LHCN-M2 (cell line): Measurements from ENCODE around the gene RAI14. TPM values are rescaled to one million over a fixed set of nuclear protein-coding genes. Genes with fewer than 3 reads are reported as not detected.
"Not testable (repeated sequence)": the region's sequence is repeated elsewhere in the genome, so short reads cannot be mapped to it uniquely, and the experiment has no call there.

Experiments used
- DNase-seq: peaks from one replicate; pipeline ENCODE4 v3.0.0-alpha.2; 2012; ENCODE audit warnings: low read depth
- total RNA-seq: library from RNA; depleted of rRNA; stranded (reverse); fragments of >200 nt; gene quantifications from 2 replicates; pipeline ENCODE4 v1.2.3, GENCODE V29; 2014

RAI14 gene
- total RNA-seq, 1 experiment from 2014 or later, result 72.7 TPM

DNA sequence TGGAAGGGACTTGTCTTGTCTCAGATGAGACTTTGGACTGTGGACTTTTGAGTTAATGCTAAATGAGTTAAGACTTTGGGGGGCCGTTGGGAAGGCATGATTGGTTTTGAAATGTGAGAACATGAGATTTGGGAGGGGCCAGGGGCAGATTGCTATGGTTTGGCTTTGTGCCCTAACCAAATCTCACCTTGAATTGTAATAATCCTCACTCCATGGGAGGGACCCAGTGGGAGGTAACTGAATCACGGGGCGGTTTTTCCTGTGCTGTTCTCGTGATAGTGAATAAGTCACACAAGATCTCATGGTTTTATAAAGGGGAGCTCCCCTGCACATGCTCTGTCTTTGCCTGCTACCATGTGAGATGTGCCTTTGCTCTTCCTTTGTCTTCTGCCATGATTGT, 72.1 kb downstream of the RAI14 start:
- DNase-seq, result no peak

DNA sequence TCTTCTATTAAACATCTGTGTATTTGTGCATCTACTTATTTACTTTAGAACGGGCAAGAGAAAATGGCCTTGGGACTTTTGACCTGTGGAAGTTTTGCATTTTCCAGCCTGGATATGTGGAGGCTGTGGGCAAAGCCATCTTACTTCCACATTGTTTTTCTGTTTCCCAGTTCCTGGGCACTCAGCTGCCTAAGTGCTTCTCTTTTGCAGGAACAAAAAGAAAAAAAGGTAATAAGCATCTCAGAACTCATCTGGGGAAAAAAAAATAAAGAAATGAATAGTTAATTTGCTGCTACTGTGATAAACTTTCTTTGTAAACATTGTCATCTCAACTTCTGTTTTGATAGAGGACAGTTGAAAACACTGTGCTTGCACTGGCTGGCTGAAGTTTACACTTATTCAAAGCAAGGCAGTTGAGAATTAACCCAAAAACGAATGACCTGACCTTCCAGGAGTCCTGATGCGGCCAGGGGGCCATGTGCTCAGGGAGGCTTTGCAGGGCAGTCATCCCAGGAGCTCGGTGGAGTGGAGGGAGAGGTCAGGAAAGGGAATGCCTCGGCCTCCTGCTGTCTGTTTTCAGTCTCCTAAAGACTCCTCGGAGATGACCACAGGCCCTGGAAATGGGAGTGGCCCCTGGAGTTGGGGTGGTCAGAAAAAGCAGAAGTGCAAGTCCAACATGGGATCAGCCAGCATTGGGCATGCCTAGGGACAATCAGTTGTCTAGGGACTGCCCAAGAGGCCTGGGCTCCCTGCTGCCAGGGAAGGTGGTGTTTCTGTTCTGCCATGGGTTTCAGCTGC, 75.5 kb downstream of the RAI14 start:
- DNase-seq, result no peak

DNA sequence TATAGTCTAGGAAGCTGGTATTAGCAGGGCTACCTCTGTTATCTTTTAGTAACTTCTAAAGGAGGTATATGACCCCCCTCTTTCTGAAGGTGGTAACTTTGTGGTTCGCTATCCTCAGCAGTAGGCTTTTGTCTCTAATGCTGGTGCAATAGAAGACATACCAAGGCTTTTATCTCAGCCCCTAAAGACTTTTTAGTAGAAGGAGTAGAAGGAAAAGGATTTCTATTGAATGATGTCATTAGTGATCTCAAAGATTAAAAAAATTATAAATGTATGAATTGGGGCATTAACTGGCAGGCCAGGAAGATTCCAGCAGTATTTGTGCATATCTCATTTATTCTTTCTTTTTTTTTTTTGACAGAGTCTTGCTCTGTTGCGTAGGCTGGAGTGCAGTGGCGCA, 78.2 kb downstream of the RAI14 start:
- DNase-seq, result no peak

DNA sequence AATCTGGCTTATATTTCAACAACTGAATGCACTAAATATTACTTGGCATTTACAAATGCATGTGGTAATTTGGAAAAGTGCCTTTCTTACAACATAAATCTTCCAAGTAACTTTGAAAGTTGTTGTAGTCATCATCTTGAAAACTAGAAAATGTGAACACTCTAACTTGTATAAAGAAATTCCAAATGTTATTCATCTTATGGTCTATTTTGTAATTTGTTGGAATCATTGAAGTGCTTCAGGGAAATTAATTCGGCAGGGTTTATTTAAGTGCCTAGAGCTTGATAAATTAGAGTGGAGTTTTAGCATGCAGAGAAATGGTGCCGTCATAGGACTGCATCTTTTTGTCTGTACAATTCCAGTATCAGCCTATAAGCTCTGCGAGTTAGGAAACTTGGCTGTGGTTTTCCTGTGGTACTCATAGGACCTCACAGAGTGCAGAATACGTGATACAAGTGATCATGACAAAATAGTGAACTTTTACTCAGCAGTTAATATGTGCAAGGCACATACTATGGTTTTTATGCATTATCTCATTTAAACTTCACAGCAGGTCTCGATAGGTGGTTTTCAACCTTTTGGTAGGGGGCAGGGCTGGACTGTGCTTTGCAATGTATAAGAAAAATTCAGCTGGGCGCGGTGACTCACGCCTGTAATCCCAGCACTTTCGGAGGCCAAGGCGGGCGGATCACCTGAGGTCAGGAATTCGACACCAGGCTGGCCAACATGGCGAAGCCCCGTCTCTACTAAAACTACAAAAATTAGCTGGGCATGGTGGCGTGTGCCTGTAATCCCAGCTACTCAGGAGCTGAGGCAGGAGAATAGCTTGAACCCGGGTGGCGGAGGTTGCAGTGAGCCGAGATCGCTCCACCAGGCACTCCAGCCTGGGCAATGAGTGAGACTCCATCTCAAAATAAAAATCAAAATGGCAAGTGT, 79.6 kb downstream of the RAI14 start:
- DNase-seq, result peak; percentile 20

DNA sequence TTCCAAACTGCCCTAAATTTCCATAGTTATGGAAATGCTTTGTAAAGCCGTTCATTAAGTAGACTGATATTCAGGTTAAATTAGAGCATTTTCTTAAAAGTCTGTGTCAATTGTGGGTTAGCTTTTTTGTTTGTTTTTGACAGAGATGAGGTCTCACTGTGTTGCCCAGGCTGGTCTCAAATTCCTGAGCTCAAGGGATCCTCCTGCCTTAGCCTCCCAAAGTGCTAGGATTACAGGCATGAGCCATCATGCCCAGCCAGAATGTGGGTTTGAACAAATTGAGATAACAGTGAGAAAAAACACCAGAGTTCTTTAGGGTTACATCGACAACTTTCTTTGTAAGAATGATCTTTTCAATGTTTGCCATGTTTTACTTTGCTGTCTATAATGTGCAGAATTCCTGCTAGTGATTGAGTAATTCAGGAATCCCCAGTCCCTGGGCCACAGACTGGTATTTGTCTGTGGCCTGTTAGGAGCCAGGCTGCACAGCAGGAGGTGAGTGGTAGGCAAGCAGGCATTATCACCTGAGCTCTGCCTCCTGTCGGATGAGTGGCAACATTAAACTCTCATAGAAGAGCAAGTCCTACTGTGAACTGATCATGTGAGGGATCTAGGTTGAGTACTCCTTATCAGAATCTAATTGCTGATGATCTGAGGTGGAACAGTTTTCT, 80.5 kb downstream of the RAI14 start:
- no peak for DNase-seq

DNA sequence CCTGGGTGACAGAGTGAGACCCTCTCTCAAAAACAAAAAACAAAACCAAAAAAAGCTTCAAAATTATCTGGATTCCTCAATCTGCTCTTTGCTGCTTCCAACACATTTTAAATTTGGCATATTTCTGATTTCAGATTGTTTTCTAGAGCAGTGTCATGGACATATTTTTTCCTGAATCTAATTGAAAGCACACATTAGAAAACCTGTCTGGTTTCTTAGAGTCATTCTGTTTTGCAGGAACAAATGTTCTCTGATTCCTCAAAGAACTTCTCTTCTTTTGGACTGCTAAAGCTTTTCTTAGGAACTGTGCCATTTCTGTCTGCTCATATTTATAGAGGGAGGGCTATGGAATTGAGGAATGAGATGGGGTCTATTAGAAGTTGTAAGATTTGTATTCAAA, 81.6 kb downstream of the RAI14 start:
- DNase-seq, result no peak

DNA sequence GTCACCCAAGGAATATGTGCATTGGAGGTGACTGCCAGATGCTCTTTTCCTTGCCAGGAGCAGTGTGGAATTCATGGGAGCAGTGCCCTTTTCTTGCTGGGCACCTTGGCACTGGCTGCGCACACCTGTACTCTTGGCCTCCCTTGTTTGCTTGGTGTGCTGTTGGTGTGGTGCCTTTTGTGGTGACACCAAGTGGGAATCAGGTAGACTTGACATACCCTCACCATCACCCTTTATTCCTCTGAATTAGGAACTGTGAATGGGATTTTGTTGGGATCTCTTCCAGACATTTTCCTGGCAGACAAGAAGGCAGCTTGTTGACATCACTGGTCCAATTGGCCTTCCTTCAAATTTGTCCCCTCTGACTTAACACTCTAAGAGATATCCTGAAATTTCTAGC, 82.3 kb downstream of the RAI14 start:
- DNase-seq, result no peak

DNA sequence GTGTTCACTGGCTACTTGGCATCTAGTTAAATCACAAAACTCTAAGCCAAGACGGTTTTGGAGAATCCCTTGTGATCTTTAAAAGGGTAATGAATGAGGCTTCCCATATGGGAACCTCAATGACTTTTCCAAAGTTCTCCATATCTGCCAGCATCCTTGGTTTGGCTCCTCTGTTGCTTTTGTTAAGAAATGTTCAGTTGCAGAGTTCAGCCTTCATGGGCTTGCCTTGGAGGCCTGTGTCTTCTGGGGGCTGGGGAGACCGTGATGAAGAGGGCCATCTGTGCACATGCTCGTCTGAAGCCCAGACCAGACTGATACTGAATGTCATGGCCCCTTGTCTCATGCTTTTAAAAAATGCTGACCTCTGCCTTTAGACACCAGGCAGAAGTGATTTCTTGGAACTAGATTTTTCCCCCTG, 84.3 kb downstream of the RAI14 start:
- no peak for DNase-seq

DNA sequence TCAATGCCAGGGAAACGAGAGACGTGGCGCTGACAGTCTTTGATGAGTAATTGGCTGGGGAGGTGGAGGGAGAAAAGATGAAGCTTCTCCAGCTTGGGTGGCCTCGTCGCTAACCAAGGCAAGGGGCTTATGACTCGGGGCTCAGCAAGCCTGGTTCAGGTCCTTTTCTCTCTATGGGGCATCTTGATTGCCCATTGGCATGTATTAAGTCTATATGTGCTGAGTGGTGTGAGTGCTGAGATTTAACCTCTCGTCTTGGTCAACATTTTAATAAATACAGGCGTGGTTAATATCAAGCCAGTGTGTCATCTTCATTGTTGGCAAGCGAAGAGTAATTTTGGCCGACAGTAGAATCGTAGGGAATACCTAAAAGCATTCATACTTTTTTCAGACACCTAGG, 85.9 kb downstream of the RAI14 start:
- no peak for DNase-seq

DNA sequence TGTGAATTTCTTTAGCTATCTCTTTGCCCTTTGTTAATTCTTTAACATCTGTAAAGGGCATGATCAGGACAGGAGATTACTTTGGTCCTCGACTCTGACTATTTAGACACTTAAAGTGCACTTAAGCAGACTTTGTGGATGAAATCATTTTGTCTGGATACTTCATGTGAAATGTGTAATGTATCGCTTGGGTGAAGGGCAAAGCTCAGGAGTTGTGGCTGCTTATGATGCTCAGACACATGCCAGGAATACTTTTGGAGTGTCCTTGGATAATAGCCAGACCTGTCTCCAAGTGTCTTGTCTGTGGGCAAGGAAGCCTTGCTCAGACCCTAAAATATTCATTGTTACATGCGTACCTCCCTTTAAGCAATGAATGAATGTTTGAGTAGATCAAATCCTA, 87.8 kb downstream of the RAI14 start:
- peak; percentile 89 for DNase-seq

DNA sequence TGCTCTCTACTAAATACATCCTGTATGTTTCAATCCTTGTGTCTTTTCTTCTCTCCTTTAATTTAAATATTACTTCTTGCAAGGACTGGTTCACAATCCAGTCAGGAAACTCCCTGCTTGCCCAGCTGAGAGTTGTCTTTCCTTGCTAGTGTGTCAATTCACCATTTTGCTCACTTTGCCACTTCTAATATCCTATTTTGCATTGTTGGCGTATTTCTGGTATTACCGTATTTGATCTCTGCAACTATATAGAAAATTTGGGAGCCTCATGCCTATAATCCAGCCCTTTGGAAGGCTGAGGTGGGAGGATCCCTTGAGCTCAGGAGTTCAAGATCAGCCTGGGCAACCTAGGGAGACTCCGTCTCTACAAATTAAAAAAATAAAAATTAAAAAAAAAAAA, 92.3 kb downstream of the RAI14 start:
- DNase-seq, result no peak

DNA sequence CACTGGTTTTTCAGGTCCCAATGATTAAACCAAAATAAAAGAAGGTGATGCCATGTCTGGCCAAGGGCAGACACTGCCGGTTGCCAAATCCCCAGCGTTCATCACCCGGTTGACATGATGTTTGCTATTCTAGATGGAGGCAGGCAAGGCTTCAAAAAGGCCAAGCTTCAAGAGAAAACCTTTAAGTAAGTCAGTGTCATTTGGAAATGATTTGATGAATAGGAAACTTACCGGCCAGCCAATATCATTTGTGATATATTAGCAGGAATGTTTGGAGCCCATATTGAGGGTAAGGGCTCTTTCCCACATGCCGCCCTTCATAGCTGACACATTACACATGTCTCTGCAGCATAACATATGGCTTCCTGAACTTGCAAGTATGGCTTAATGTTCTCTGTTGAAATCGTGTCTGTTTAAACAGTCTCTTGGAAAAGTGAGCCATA, 93.3 kb downstream of the RAI14 start:
- peak; percentile 25 for DNase-seq

DNA sequence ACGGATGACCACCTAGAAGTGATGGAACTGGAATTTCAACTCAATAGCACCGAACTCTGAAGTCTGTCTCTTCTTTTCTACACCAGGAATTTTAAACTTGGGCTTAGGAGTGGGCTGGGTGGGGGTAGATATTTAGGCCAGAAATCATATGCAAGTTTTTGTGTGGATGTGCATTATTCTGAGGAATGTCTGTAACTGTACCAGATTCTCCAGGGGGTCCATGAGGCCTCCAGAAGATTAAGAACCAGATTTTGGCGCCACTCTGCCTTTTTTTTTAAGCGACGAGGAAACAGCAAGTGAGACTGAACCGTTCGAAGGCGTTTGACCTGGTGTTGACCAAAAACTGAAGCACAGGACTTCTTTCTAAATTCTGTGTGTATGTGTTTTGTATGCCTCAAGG, 94.1 kb downstream of the RAI14 start:
- no peak for DNase-seq

DNA sequence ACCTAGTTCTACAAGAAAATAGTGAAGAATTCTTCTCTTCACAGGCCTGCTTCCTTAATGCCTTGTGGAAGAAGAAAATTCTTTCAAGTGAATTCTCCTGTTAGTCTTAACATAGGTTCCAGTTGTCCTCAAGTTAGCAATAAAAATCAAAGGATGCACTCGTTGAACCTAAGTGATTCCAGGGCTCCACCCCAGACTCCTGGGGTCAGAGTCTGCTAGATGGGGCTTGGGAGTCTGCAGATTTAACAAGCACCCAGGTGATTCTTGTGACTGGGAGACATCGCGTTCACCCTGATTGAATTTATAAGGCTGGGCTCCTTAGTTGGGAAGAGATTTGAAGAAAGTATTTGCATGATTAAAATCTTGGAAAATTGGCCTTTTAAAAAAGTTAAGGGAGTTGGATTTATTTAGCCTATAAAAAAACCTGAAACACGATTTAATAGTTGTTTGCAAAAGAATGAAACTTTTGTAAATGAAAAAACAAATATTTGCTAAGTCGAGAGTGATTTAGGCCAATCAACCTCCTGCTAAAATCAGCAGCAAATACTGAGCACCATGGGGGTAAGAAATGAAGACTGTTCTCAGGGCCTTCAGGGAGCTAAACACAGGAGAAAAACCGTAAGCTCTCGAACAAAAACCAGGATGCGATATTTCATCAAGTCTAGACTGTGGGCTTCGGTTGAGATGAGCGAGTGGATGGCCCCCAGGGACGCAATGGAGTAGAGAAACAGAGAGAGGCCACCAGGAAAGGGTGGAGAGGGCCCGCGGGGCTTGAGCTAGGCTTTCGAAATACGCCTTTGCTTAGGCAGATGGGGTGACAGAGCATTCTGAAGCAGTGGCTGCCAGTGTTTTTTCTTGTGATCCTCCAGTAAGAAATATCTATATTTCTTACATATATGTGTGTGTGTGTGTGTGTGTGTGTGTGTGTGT, 95.9 kb downstream of the RAI14 start:
- no peak for DNase-seq

DNA sequence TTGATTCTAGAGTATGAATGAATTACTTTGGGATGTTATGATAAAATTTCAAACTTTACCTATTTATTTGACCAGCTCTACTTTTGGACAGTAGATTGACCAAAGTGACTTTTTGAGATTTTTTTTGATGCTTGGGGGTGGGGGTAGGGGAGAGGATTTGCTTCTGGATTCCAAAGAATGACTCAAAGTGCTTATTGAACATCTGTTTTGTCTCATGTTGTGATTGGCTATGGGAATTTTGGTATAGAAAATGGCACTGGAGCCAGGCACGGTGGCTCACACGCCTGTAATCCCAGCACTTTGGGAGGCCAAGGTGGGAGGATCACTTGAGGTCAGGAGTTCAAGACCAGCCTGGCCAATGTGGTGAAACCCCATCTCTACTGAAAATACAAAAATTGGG, 97.1 kb downstream of the RAI14 start:
- not testable (repeated sequence) for DNase-seq

DNA sequence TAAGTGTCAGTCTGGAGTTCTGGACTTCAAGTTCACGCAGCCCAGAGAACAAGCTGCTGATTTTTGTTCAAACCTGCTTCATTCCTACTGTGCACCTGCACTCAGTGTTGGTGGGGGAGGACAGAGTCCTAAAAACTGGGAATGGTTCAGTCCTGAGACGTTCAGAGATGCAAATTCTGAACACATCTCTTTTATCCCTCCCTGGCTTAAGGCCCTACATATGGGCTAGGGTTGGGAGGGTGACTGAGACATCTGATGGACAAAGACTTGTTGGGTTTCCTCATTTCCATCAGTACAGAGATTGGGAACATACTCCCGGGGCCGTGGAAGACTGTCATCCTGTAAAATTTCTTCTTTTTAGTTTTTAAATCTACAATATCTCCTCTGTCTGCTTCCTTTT, 99.8 kb downstream of the RAI14 start:
- DNase-seq, result no peak

DNA sequence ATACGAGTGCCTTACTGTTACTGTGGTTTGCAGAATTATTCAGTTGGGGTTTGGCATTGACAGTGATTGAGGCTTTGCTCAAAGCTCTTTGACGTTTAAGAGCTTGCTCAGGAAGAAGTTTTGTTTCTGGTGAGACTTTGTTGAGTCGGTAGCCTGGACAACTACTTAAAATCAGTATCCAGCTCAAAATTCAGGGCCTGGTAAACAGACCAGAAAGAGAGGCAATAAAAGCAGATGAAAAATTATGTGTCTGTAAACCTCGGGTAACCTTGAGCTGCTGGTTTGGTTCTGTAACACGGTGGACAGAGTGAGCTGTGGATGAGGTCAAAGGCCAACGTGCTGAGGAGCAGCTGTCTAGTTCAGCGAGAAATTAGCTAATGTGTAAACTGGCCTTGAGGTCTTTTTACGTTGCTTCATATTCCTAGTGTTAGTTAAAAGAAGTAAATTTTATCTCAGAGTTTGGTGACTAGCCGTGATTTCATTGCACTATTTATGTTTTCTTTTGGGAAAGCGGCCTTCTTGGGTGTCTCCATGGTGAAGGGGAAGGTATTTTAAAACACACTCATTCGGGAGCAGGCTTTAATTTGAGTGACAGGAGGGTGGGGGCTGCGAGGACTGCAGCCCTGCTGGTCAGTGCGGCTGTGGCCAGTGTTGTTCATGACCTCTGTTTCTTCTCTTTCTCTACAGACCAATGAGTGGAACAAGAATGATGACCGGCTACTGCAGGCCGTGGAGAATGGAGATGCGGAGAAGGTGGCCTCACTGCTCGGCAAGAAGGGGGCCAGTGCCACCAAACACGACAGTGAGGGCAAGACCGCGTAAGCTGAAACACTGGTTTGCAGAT, 100.9 kb downstream of the RAI14 start:
- DNase-seq, result peak; percentile 65

DNA sequence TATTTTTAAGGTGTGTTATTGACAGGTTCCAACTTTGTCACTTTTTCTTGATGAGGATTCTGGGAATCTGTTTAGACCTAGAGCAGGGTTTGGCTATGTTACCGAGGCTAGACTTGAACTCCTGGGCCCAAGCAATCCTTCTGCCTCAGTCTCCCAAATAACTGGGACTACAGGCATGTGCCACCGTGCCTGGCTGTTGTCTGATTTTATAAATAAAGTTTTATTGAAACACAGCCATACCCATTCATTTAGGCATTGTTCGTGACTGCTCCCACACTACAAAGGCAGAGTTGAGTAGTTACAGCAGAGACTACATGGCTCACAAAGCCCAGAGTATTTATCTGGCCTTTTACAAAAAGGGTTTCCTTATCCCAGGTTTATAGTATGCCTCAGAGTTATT, 102.4 kb downstream of the RAI14 start:
- no peak for DNase-seq

DNA sequence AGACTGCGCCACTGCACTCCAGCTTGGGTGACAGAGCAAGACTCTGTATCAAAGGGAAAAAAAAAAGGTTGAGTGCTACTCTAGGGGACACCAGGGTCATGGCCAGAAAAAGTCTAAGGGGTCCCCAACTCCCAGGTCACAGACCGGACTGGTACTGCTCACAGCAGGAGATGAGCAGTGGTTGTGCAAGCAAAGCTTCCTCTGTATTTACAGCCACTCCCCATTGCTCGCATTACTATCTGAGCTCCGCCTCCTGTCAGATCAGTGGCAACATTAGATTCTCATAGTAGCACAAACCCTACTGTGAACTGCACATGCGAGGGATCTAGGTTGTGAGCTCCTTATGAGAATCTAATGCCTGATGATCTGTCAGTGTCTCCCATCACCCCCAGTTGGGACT, 103.1 kb downstream of the RAI14 start:
- DNase-seq, result not testable (repeated sequence)

DNA sequence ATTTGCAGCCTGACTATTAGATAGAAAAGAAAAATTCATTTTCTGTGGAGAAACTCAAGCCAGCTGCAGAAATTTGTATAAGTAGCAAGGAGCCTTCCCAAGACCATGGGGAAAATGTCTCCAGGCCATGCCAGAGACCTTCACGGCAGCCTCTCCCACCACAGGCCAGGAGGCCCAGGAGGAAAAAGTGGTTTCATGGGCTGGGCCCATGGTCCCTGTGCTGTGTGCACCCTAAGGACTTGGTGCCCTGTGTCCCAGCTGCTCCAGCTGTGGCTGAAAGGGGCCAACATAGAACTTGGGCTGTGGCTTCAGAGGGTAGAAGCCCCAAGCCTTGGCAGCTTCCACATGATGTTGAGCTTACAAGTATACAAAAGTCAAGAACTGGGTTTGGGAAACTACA, 109.5 kb downstream of the RAI14 start:
- DNase-seq, result no peak
